CD1c-positive myeloid dendritic cell (primary cell): ENCODE measurements around the gene MT1F.
"Not testable (repeated sequence)": the region's sequence is repeated elsewhere in the genome, so short reads cannot be mapped to it uniquely, and the experiment has no call there.

Source experiments
- DNase-seq: peaks from one replicate; pipeline ENCODE4 v3.0.0-alpha.2; 2016; ENCODE audit errors: extremely low spot score

Gene MT1F

GRCh38 chr16:56672761-56673536 lies 15.2 kb downstream of the MT1F start:
- no peak for DNase-seq

- peak; percentile 39 for DNase-seq
These were observed 16.2 kb downstream of the MT1F start for GRCh38 chr16:56673921-56674320.

- DNase-seq: not testable (repeated sequence)
These were observed 16.8 kb downstream of the MT1F start for GRCh38 chr16:56674570-56674969.

GRCh38 chr16:56675685-56676210 lies 18.0 kb downstream of the MT1F start:
- DNase-seq: peak; percentile 41

GRCh38 chr16:56677474-56677873 lies 19.7 kb downstream of the MT1F start:
- no peak for DNase-seq

- no peak for DNase-seq
These were observed 21.4 kb downstream of the MT1F start for GRCh38 chr16:56679078-56679730.

- DNase-seq: no peak
These were observed 22.1 kb downstream of the MT1F start for GRCh38 chr16:56679818-56680217.

- DNase-seq: peak; percentile 92
These were observed 24.4 kb downstream of the MT1F start, which contains the start of gene MT1X for GRCh38 chr16:56681939-56682702. Gene MT1X, plus strand, starts transcription at chr16:56682470. Its CDS starts 71 bp downstream, at chr16:56682541.

GRCh38 chr16:56682703-56683397 lies 25.1 kb downstream of the MT1F start:
- DNase-seq: no peak

GRCh38 chr16:56683424-56684172 lies 25.8 kb downstream of the MT1F start:
- DNase-seq: no peak

GRCh38 chr16:56684256-56684925 lies 26.6 kb downstream of the MT1F start:
- no peak for DNase-seq

GRCh38 chr16:56684926-56685590 lies 27.3 kb downstream of the MT1F start:
- DNase-seq: no peak

GRCh38 chr16:56686758-56687157 lies 29.0 kb downstream of the MT1F start:
- DNase-seq: no peak

- DNase-seq: no peak
These were observed 31.0 kb downstream of the MT1F start for GRCh38 chr16:56688762-56689161.

- no peak for DNase-seq
These were observed 31.4 kb downstream of the MT1F start for GRCh38 chr16:56689171-56689570.

GRCh38 chr16:56690420-56691122 lies 32.8 kb downstream of the MT1F start:
- DNase-seq: no peak

GRCh38 chr16:56691885-56692284 lies 34.1 kb downstream of the MT1F start:
- peak; percentile 10 for DNase-seq

GRCh38 chr16:56695246-56695645 lies 37.5 kb downstream of the MT1F start:
- DNase-seq: no peak
